Activated CD4-positive, alpha-beta memory T cell treated with anti-CD3 and anti-CD28 coated beads for 36 hours (primary cell): ENCODE measurements around the gene BNIP1. TPM values are rescaled to one million over a fixed set of nuclear protein-coding genes. Genes with fewer than 3 reads are reported as not detected.

ENCODE experiments used
- total RNA-seq, 2 experiments: library from RNA; stranded (reverse); gene quantifications; one replicate each; pipeline ENCODE4 v1.2.3, GENCODE V29; 2021

Gene BNIP1
- total RNA-seq, 2 experiments from 2014 or later, result 19.3 to 20.9 TPM

Other genes with a start within 250 kb of the BNIP1 start
- 10 to 100 TPM; 66.0 to 67.6 TPM for gene RPL26L1, start 185.1 kb upstream of the BNIP1 start, total RNA-seq
- 100 to 1,000 TPM; 116 to 121 TPM for gene ATP6V0E1, start 160.8 kb upstream of the BNIP1 start, total RNA-seq
- 10 to 100 TPM; 15.3 to 16.3 TPM for gene CREBRF, start 88.2 kb upstream of the BNIP1 start, total RNA-seq
- not detected for gene NKX2-5, start 90.7 kb downstream of the BNIP1 start, total RNA-seq
- 10 to 100 TPM; 12.0 to 13.7 TPM for gene STC2, start 183.9 kb downstream of the BNIP1 start, total RNA-seq